Endothelial cell (in vitro differentiated cells): Measurements from ENCODE around the gene PLD2. TPM values are rescaled to one million over a fixed set of nuclear protein-coding genes. Genes with fewer than 3 reads are reported as not detected.
A peak's percentile ranks its signal among the peaks of the same experiment; 100 is the strongest.

ENCODE experiments used
- DNase-seq: peaks from one replicate; pipeline ENCODE4 v3.0.0; 2021; ENCODE audit warnings: low spot score
- H3K27ac Mint-ChIP-seq: one replicate; pipeline ENCODE4 v1.8.0; 2021; ENCODE audit warnings: mixed read lengths, inconsistent platforms; ENCODE audit not compliant: unreplicated experiment
- H3K27me3 Mint-ChIP-seq: one replicate; pipeline ENCODE4 v1.8.0; 2021; ENCODE audit warnings: mild to moderate bottlenecking, moderate library complexity, mixed read lengths, inconsistent platforms; ENCODE audit not compliant: unreplicated experiment
- H3K36me3 Mint-ChIP-seq: one replicate; pipeline ENCODE4 v1.8.0; 2021; ENCODE audit warnings: mild to moderate bottlenecking, low read depth, mixed read lengths, inconsistent platforms; ENCODE audit not compliant: unreplicated experiment
- H3K4me1 Mint-ChIP-seq: one replicate; pipeline ENCODE4 v1.8.0; 2021; ENCODE audit warnings: mild to moderate bottlenecking, mixed read lengths, inconsistent platforms; ENCODE audit not compliant: unreplicated experiment
- H3K4me3 Mint-ChIP-seq: one replicate; pipeline ENCODE4 v1.8.0; 2021; ENCODE audit warnings: mild to moderate bottlenecking, mixed read lengths, inconsistent platforms; ENCODE audit not compliant: unreplicated experiment
- H3K9me3 Mint-ChIP-seq: one replicate; pipeline ENCODE4 v1.8.0; 2021; ENCODE audit warnings: mixed read lengths, inconsistent platforms; ENCODE audit not compliant: unreplicated experiment
- total RNA-seq: library from RNA; stranded (reverse); fragmentation: NEBNext Ultra II Directional; extraction: Animal tissue kit (Norgen Biotek cat#: 25700); gene quantifications from one replicate; pipeline ENCODE4 v1.2.1, GENCODE V29; 2021; ENCODE audit not compliant: unreplicated experiment
- TF ChIP-seq, protein P1 (sequence below): fragments of 200-600 bp; sonication (generic); IDR thresholded peaks from one replicate; pipeline ENCODE4 v1.5.0; 2021; ENCODE audit warnings: antibody characterized with exemption; ENCODE audit not compliant: unreplicated experiment

Gene PLD2
- total RNA-seq, 1 donor from 2014 or later: 86.5 TPM

DNA sequence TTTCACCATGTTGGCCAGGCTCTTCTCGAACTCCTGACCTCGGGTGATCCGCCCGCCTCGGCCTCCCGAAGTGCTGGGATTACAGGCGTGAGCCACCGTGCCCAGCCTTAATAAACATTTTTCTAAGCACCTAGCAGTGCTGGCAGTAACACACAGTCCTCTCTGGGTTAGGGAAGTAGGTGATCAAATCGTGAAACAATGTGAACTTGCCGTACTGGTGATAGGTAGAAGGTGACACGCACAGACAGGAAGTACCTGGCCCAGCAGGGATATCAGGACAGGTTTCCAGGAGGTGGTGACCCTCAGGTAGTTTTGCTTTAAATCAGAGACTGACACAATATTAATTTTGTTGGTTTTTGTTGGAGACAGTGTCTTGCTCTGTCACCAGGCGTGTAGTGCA lies 4.5 kb downstream of the PLD2 start:
- no peak for DNase-seq
- Mint-ChIP-seq H3K27me3 (no peaks in the 10 kb centered on the region), H3K4me1 (peaks cover 6% of the 10 kb centered on the region), H3K36me3 (peaks cover 28% of the 10 kb centered on the region), H3K27ac (no peak overlapping the region), H3K4me3 (peak overlapping the region; percentile 24), H3K9me3 (no peaks in the 10 kb centered on the region)
- TF ChIP-seq, protein P1, sequence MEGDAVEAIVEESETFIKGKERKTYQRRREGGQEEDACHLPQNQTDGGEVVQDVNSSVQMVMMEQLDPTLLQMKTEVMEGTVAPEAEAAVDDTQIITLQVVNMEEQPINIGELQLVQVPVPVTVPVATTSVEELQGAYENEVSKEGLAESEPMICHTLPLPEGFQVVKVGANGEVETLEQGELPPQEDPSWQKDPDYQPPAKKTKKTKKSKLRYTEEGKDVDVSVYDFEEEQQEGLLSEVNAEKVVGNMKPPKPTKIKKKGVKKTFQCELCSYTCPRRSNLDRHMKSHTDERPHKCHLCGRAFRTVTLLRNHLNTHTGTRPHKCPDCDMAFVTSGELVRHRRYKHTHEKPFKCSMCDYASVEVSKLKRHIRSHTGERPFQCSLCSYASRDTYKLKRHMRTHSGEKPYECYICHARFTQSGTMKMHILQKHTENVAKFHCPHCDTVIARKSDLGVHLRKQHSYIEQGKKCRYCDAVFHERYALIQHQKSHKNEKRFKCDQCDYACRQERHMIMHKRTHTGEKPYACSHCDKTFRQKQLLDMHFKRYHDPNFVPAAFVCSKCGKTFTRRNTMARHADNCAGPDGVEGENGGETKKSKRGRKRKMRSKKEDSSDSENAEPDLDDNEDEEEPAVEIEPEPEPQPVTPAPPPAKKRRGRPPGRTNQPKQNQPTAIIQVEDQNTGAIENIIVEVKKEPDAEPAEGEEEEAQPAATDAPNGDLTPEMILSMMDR: no peak

DNA sequence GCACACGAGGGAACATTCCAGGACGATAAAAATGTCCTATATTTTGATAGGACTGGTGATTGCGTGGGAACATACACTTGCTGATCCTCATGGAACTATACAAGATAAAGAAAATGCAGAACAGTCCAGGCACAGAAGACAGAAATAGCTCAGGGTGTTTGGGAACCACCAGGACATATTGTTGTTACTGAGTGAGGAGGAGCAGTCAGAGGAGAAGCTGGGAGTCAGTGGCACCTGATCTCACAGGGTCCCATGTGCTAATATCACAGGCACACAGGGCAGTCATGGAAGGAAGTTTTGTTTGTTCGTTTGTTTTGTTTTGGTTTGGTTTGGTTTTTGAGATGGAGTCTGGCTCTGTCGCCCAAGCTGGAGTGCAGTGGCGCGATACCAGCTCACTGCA lies 5.7 kb downstream of the PLD2 start:
- no peak for DNase-seq
- Mint-ChIP-seq H3K4me3 (no peak overlapping the region), H3K27ac (no peak overlapping the region), H3K36me3 (peaks cover 28% of the 10 kb centered on the region), H3K9me3 (no peaks in the 10 kb centered on the region), H3K4me1 (peaks cover 6% of the 10 kb centered on the region), H3K27me3 (no peaks in the 10 kb centered on the region)
- TF ChIP-seq, protein P1: no peak

DNA sequence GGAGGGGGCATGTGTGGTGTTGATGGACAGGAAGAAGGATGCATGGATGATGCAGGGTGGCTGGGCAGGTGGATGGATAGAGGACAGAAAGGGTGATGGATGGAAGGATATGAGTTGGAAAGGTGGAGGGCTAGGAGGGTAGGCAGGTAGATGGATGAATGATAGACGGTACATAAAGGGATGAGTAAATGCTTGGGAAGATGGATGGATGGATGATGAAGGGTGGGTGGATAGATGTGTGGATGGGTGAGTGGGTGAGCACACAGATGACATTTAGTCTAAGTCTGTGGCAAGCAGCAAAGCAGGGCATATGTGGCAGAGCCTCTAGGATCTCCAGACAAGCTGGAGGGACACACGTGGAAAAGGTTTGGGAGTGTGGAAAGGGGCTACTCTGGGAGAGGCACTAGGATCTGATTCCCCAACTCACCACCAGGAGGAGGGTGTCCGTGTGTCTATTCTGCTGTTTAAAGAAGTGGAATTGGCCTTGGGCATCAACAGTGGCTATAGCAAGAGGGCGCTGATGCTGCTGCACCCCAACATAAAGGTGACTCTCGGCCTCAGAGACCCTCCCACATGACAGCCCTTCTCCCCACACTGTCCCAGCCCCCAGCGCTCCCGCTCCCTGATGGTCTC lies 8.2 kb downstream of the PLD2 start:
- no peaks in the 10 kb centered on the region for H3K9me3 Mint-ChIP-seq
- peaks cover 30% of the 10 kb centered on the region for H3K36me3 Mint-ChIP-seq
- peaks cover 2% of the 10 kb centered on the region for H3K4me1 Mint-ChIP-seq
- no peak overlapping the region for H3K4me3 Mint-ChIP-seq
- TF ChIP-seq, protein P1: no peak
- no peak for DNase-seq
- peak overlapping the region; percentile 33 for H3K27ac Mint-ChIP-seq
- peaks cover 4% of the 10 kb centered on the region for H3K27me3 Mint-ChIP-seq

DNA sequence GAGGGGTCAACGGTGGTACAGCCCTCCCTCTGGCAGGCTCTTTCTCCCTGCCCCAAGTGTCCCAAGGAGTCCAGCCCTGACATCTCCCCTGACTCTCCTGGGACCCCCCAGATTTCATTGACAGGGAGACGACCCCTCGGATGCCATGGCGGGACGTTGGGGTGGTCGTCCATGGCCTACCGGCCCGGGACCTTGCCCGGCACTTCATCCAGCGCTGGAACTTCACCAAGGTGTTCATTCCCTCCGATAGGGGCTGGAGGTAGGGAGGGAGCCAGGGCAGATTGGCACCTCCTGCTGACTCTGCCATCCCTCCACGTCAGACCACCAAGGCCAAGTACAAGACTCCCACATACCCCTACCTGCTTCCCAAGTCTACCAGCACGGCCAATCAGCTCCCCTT lies 9.9 kb downstream of the PLD2 start:
- TF ChIP-seq, protein P1: no peak
- H3K36me3 Mint-ChIP-seq: peaks cover 27% of the 10 kb centered on the region
- no peak overlapping the region for H3K4me3 Mint-ChIP-seq
- no peaks in the 10 kb centered on the region for H3K4me1 Mint-ChIP-seq
- H3K9me3 Mint-ChIP-seq: no peaks in the 10 kb centered on the region
- DNase-seq: no peak
- H3K27me3 Mint-ChIP-seq: peaks cover 4% of the 10 kb centered on the region
- no peak overlapping the region for H3K27ac Mint-ChIP-seq

DNA sequence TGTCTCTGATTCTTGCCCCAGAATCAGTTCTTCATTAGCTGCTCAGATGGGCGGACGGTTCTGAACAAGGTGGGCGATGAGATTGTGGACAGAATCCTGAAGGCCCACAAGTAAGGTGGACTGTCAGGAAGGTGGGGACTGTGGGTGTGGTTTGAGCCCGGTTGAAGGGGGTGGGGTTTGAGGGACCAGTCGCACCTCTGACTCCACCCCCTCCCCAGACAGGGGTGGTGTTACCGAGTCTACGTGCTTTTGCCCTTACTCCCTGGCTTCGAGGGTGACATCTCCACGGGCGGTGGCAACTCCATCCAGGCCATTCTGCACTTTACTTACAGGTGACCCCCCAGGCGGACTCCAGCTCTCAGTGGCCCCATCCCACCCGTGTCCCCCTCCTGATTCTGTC lies 11.3 kb downstream of the PLD2 start:
- peaks cover 4% of the 10 kb centered on the region for H3K27me3 Mint-ChIP-seq
- no peak for DNase-seq

More for the DNA sequence above, 11.3 kb downstream of the PLD2 start:
- Mint-ChIP-seq H3K4me1 (no peaks in the 10 kb centered on the region), H3K36me3 (peaks cover 27% of the 10 kb centered on the region), H3K9me3 (no peaks in the 10 kb centered on the region), H3K4me3 (no peak overlapping the region), H3K27ac (no peak overlapping the region)
- TF ChIP-seq, protein P1: no peak
